ENCODE results near the gene TSEN54. TPM values are rescaled to one million over a fixed set of nuclear protein-coding genes. Genes with fewer than 3 reads are reported as not detected.

TSEN54 gene
- total RNA-seq, 1 donor from 2014 or later, result 23.3 TPM

DNA sequence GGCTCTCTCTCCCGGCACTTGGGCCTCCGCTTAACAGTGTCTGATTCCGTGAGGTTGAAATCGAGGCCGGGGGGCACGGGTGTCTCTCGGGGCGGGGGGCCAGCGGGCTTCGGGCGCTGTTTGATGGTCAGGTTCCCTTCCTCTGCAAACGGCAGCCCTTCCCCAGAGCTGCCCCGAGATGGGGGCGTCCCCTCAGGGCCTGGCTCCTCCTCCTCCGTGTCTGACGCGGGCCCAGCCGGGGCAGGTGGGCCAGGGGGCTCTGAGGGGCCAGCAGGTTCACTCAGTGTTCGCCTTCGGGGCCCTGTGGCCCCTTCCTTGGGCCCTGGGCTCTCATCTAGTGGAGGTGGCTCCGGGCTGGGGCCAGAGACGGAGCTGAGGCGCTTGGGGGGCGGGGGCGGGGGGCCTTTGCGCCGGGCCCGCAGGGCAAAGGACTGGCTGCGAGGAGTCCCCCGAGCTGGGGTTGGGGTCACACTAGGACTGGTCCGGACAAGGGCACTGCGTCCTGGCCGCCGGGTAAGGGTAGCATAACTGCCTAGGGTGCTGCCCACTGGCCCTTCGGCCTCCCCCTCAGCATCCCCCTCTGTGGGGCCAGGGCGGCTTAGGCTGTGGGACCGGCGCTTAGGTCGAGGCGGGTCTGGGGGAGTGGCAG is 14.1 kb upstream of the TSEN54 start:
- H3K4me3 Mint-ChIP-seq (ENCODE audit: unreplicated experiment), result no peak overlapping the region
- H3K27me3 Mint-ChIP-seq (ENCODE audit: unreplicated experiment), result no peaks in the 10 kb centered on the region
- no peaks in the 10 kb centered on the region for H3K4me1 Mint-ChIP-seq (ENCODE audit: unreplicated experiment)
- no peak overlapping the region for H3K27ac Mint-ChIP-seq (ENCODE audit: unreplicated experiment)
- no peak for TF ChIP-seq CTCF (IDR thresholded peaks at IDR 0.05)
- DNase-seq (ENCODE audit: extremely low spot score, unreplicated experiment), result no peak
- H3K9me3 Mint-ChIP-seq (ENCODE audit: unreplicated experiment), result no peaks in the 10 kb centered on the region
- peaks cover 7% of the 10 kb centered on the region for H3K36me3 Mint-ChIP-seq (ENCODE audit: unreplicated experiment)

GRCh38 chr17:75502721-75503329 is 13.5 kb upstream of the TSEN54 start:
- H3K27me3 Mint-ChIP-seq (ENCODE audit: unreplicated experiment), result no peaks in the 10 kb centered on the region
- TF ChIP-seq CTCF (IDR thresholded peaks at IDR 0.05), result no peak
- H3K27ac Mint-ChIP-seq (ENCODE audit: unreplicated experiment), result no peak overlapping the region
- DNase-seq (ENCODE audit: extremely low spot score, unreplicated experiment), result no peak
- no peaks in the 10 kb centered on the region for H3K4me1 Mint-ChIP-seq (ENCODE audit: unreplicated experiment)
- no peak overlapping the region for H3K4me3 Mint-ChIP-seq (ENCODE audit: unreplicated experiment)
- H3K9me3 Mint-ChIP-seq (ENCODE audit: unreplicated experiment), result no peaks in the 10 kb centered on the region
- H3K36me3 Mint-ChIP-seq (ENCODE audit: unreplicated experiment), result peaks cover 7% of the 10 kb centered on the region

- DNase-seq (ENCODE audit: extremely low spot score, unreplicated experiment), result no peak
- H3K4me1 Mint-ChIP-seq (ENCODE audit: unreplicated experiment), result peaks cover under 1% of the 10 kb centered on the region
- peaks cover 7% of the 10 kb centered on the region for H3K36me3 Mint-ChIP-seq (ENCODE audit: unreplicated experiment)
- H3K27ac Mint-ChIP-seq (ENCODE audit: unreplicated experiment), result no peak overlapping the region
- no peak for TF ChIP-seq CTCF (IDR thresholded peaks at IDR 0.05)
- H3K9me3 Mint-ChIP-seq (ENCODE audit: unreplicated experiment), result no peaks in the 10 kb centered on the region
- H3K27me3 Mint-ChIP-seq (ENCODE audit: unreplicated experiment), result no peaks in the 10 kb centered on the region
- H3K4me3 Mint-ChIP-seq (ENCODE audit: unreplicated experiment), result no peak overlapping the region
Measured at GRCh38 chr17:75503337-75503950, 12.9 kb upstream of the TSEN54 start.

GRCh38 chr17:75503976-75504346 is 12.4 kb upstream of the TSEN54 start:
- Mint-ChIP-seq H3K36me3 (ENCODE audit: unreplicated experiment) (peaks cover 7% of the 10 kb centered on the region), H3K9me3 (ENCODE audit: unreplicated experiment) (no peaks in the 10 kb centered on the region), H3K27ac (ENCODE audit: unreplicated experiment) (no peak overlapping the region), H3K4me1 (ENCODE audit: unreplicated experiment) (peaks cover 6% of the 10 kb centered on the region), H3K27me3 (ENCODE audit: unreplicated experiment) (no peaks in the 10 kb centered on the region), H3K4me3 (ENCODE audit: unreplicated experiment) (no peak overlapping the region)
- no peak for TF ChIP-seq CTCF (IDR thresholded peaks at IDR 0.05)
- DNase-seq (ENCODE audit: extremely low spot score, unreplicated experiment), result no peak

Data from osteocyte (in vitro differentiated cells).